ENCODE measurements around the gene TMTC2.

- TF ChIP-seq, protein P1, sequence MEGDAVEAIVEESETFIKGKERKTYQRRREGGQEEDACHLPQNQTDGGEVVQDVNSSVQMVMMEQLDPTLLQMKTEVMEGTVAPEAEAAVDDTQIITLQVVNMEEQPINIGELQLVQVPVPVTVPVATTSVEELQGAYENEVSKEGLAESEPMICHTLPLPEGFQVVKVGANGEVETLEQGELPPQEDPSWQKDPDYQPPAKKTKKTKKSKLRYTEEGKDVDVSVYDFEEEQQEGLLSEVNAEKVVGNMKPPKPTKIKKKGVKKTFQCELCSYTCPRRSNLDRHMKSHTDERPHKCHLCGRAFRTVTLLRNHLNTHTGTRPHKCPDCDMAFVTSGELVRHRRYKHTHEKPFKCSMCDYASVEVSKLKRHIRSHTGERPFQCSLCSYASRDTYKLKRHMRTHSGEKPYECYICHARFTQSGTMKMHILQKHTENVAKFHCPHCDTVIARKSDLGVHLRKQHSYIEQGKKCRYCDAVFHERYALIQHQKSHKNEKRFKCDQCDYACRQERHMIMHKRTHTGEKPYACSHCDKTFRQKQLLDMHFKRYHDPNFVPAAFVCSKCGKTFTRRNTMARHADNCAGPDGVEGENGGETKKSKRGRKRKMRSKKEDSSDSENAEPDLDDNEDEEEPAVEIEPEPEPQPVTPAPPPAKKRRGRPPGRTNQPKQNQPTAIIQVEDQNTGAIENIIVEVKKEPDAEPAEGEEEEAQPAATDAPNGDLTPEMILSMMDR (IDR thresholded peaks at IDR 0.05; ENCODE audit: low read length), result no peak
- no peak for TF ChIP-seq EZH2 (IDR thresholded peaks at IDR 0.05; ENCODE audit: borderline replicate concordance, low read length)
Observed at GRCh38 chr12:83132360-83132759, 445.7 kb downstream of the TMTC2 start.
